HepG2 (cell line): Measurements from ENCODE around the gene DOHH.
A peak's percentile ranks its signal among the peaks of the same experiment; 100 is the strongest.

Experiments used
- CREB3 ChIP-seq: sonication (generic); formaldehyde crosslinking; IDR thresholded peaks from 2 replicates; pipeline ENCODE4 v1.5.0; 2020; ENCODE audit warnings: missing genetic modification reagents
- MAX ChIP-seq: IDR thresholded peaks from 2 replicates; pipeline ENCODE4 v1.6.1; 2012; ENCODE audit warnings: inconsistent platforms
- MXI1 ChIP-seq: IDR thresholded peaks from 3 replicates; pipeline ENCODE4 v1.6.1; 2012; ENCODE audit warnings: low read depth, low read length, inconsistent platforms, borderline replicate concordance
- NFE2L1 ChIP-seq: sonication (generic); formaldehyde crosslinking; IDR thresholded peaks from 2 replicates; pipeline ENCODE4 v1.4.0; 2020; ENCODE audit warnings: missing genetic modification reagents, mild to moderate bottlenecking, borderline replicate concordance
- PRPF4 ChIP-seq: fragments of 200-400 bp; formaldehyde crosslinking; IDR thresholded peaks from 2 replicates; pipeline ENCODE4 v1.6.1; 2016; ENCODE audit warnings: low read length, low read depth; ENCODE audit not compliant: poor library complexity, severe bottlenecking
- TMF1 ChIP-seq: sonication (generic); formaldehyde crosslinking; IDR thresholded peaks from 2 replicates; pipeline ENCODE4 v1.8.1; 2022; ENCODE audit warnings: low read depth, missing genetic modification reagents

GRCh38 chr19:3482507-3483225 is 17.8 kb downstream of the DOHH start:
- TF ChIP-seq NFE2L1 (CRISPR knock-in tag) (no peak), CREB3 (no peak), MXI1 (no peak), TMF1 (CRISPR knock-in tag) (no peak), MAX (no peak), PRPF4 (peak; percentile 47)
